Frontal cortex (tissue), 4 donors: ENCODE data around the gene GPD2. TPM values are rescaled to one million over a fixed set of nuclear protein-coding genes. Genes with fewer than 3 reads are reported as not detected.
"Not testable (repeated sequence)": the region's sequence is repeated elsewhere in the genome, so short reads cannot be mapped to it uniquely, and the experiment has no call there.

ENCODE experiments used
- DNase-seq, 2 donors: peaks; one replicate each; pipeline ENCODE4 v3.0.0; 2012; ENCODE audit warnings: low spot score in 2 of 2
- FAIRE-seq: peaks from 2 replicates; lab custom pipeline; 2012; peaks lifted over from hg19 to GRCh38; lab: Jason Lieb, UNC
- total RNA-seq: library from RNA; depleted of rRNA; stranded (reverse); fragments of >200 nt; gene quantifications from one replicate; pipeline ENCODE4 v1.2.3, GENCODE V29; 2014
- donor health status: control.
- donor health status: control.
- donor health status: control.

The GPD2 gene
- total RNA-seq, 1 donor from 2014 or later = 163 TPM

DNA sequence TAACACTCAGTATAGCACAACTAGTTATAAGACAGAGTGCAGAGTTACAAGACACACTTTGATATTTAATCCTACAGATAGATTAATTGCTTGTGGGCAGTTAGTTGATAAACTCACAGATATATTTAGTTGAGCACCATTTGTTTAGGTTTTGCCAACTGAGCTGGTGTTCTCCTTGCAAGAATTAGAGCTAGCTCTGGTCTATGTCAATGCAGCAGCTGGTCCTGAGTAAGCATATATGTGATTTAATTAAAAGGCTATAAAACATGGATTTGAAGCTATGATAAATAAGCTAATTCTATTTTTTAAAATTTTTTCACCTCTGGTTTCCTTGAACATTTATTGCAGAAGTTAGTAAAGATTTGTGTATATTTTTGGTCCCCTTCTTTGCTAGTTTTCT, 35.6 kb downstream of the GPD2 start:
- FAIRE-seq (no peak), DNase-seq (no peak)

DNA sequence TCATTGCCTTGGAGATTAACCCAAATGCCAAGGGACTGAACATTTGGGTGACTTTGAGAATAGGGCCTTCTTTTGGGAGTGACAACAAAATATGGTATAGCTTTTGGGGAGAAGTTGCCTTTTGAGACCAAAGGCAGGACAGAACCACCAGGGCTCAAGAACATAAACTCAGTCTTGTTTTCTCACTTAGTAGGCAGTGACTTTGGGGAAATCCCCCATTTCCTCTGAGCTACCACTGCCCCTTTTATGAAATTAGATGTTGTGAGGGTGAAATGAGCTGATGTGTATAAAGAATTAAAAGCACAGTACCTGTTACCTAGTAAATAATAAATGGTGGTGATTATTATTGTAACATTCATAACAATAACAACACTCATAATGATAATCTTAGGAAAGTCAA, 36.5 kb downstream of the GPD2 start:
- no peak for FAIRE-seq
- no peak for DNase-seq

DNA sequence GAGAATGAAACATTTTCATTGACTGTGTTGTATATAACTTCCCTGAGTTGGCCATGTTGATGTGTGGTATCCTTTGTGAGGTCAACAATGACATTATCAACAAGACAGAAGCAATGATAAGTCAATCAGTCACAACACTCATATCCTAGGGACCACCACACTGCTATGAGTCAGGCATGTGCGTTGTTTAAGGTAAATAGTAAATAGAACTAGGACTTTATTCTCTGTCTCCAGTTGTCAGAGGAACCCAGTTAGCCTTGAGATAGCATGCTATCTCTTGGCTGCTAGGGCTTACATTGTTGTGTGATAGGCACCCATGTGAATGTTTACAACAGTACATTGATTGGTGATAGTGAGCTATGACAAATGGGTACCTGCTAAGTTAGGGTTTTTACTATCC, 37.3 kb downstream of the GPD2 start:
- FAIRE-seq = no peak
- no peak for DNase-seq

DNA sequence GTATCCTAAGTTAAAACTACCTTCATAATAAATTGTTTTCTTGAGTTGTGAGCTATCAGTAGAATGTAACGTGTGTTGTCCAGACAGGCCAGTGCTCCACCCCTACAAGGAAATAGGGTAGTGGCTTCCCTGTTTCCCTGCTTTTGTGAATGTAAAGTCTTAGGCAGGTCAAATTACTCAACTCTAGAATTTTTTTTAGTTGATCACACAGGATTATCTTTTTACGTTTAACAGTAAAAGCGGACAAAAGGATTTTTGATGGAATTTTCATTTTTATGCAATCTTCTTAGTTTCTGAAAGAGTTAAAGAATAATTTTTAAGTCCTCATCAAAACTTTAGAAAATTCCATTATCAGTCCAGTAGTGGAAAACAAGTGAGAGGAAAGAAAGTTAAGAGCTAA, 38.2 kb downstream of the GPD2 start:
- DNase-seq (no peak), FAIRE-seq (no peak)

DNA sequence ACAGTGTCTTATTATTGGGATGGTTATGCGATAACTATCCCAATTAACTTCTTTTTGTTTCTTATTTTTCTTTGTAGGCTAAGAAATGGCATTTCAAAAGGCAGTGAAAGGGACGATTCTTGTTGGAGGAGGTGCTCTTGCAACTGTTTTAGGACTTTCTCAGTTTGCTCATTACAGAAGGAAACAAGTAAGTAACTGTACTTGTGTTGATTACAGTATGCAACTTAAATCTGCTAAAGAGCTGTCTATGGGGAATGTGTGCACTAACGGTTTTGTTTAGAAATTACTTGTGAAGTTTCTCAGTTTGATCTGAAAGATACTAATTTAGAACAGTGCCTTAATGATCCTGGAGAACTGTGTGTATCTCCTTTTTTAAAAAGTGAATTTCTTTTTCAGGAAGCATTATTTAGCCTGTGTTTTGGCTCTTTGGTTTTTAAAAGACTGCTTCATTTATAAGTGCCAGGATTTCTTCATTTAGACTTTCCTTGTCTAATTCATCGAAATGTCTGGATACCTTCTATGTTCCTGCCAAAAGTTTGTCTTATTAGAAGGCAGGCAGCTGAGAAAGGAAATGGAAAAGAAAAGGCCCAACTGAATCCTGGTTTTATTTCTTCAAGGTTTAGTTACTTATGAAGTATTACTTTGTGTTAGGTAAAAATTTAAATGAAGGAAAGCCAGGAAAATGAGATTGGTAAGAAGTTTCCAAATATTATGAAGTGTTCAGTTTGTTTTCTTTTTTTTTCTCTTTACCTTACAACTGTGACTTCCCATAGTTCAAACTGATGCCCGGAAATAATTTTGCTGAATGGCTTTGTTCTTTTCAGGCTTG, 40.1 kb downstream of the GPD2 start:
- DNase-seq (no peak), FAIRE-seq (no peak)

DNA sequence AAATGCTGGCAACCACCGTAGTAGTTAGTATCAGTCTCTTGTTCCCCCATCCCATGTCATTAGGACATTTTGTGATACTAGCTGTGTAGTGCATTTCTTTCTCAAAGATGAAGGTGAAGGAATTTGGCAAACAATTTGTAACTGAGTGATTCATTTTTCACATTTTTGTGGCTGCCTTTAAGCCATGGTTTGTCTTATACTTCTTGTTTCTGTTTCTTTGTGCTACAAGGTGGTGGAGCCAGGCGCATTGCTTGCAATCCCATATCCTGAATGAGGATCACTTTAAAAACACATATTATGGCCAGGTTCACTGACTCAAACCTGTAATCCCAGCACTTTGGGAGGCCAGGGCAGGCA, 40.6 kb downstream of the GPD2 start:
- no peak for FAIRE-seq
- DNase-seq = no peak

DNA sequence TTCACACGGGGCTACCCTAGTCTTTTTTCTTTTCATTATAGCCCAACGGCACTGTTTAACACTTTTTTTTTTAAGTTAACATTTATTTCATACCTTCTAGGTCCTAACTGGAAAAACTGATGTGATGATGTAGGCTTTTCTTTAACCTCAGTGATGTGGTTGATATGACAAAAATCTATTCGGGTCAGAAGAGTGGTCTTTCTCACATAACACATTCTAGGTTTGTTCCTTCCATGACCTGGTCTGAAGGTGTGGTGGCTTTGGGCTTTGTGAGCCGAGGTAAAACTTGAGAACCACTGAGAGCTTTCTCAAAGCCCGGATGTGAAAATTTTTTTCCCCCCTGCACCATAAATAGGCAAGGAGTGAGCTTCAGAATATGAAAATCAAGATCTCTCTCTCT, 44.2 kb downstream of the GPD2 start:
- FAIRE-seq (no peak), DNase-seq (no peak)

DNA sequence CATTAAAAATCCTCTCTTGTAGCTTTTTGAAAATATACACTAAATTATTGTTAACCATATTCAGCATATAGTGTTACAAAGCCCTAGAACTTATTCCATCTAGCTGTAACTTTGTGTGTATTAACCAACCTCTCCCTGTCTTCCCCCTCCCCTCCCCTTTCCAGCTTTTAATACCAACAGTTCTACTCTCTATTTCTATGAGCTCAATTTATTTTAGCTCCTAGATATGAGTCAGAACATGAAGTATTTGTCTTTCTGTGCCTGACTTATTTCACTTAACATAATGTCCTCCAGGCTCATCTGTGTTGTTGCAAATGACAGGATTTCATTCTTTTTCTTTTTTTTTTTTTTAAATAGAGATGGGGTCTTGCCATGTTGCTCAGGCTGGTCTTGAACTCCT, 45.1 kb downstream of the GPD2 start:
- DNase-seq (no peak), FAIRE-seq (no peak)

DNA sequence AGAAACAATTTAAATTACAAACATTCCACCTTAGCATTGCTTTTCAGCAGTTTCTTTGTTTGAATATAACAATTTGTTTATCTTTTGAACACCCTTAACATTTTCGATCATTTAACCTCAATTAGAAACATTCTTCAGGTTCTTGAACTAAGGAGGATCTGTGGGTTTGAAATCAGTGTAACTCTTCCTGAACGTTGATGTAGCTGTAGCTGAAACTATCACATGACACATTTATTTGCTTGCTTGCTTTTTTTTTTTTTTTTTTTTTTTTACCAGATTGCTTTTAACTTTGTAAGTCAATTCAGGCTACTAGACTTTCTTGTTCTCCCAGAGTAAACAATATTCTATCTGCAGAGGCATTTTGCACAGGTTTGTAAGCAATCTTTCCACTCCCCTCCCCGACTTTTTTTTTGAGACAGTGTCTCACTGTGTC, 47.6 kb downstream of the GPD2 start:
- FAIRE-seq (no peak), DNase-seq (no peak)

DNA sequence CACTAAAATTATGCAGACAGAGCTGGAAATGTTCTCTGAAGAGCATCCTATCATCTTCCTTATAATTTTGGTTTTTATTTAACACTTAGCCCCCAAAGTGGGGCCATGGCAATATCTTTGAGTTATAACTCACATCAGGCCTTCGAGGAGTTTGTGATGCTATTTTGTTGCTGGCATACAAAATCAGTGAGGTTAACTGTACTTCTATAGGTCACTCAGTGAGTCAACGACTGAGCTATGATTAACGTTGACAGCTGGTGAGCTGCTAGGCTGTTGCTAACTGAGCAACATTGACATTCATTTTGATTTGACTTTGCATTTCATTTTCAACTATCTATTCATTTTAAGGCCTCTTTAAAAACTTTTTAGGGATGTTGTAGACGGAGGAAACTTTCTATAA, 50.0 kb downstream of the GPD2 start:
- no peak for DNase-seq

DNA sequence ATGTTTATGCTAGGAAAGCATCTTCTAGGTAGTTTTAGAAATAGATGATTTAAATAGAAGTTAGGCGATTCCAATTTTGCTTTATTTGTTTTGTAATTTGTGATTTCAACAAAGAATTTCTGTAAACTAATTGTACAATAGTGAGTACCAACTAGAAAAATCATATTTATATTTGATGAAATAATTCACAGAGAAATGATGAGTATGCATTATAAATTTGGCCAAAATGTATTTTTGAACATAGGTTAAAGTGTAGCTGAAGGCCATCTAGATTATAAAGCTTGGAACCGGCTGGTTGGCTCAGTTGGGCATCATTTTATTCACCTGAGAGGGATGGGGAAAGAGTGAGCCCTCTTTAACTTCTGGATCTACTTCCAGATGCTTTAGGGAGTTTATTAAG, 50.4 kb downstream of the GPD2 start:
- no peak for FAIRE-seq
- DNase-seq = no peak

More for the DNA sequence above, 50.0 kb downstream of the GPD2 start:
- no peak for FAIRE-seq

DNA sequence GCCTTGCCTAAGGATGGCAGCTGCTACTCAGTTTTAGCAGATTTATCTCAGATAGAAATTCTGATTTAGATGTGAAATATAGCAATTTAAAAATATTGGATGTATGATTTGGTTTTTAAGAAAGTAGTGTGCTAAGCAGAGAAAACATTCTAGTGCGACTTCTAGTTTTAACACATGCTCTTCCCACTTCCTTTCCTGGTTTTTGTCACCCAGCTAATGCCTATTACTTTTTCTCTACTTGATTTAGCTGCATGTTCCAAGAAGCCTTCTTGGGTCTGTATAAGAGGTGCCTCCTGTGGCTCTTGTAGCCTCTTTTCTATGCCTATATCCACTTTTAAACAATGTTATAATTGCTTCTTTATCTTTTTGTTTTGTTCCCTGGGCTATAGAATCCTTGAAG, 53.0 kb downstream of the GPD2 start:
- FAIRE-seq (no peak), DNase-seq (no peak)

DNA sequence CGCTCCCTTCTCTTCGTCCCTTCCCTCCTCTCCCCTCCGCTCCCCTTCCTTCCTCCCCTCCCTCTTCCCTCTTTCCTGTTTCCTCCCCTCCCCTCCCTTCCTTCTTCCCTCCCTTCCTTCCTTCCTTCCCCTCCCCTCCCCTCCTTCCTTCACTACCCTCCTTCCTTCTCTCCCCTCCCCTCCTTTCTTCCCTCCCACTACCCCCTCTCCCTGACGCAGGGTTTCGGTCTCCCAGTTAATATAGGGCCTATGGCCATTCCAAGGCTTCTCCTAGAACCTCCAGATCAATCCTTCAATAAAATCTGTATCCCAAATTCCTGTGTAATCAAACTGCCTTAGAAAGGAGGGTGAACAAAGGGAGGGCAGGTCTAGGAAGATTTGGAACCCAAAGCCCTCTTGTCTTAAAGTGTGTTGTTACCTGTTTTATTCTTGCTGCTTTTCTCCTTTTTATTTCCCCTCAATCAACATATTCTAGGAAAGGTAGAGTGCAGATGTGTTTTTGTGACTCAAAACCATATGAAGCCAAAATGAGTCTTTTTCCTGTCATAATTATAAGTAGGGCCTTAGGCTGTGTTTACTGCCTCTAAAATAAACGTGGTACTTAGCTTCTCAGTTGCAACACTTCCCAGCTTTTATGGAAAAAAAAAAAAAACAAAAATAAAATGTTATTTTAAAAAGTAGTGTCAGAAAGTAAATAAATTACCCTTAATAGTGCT, 53.7 kb downstream of the GPD2 start:
- no peak for FAIRE-seq
- no peak for DNase-seq

DNA sequence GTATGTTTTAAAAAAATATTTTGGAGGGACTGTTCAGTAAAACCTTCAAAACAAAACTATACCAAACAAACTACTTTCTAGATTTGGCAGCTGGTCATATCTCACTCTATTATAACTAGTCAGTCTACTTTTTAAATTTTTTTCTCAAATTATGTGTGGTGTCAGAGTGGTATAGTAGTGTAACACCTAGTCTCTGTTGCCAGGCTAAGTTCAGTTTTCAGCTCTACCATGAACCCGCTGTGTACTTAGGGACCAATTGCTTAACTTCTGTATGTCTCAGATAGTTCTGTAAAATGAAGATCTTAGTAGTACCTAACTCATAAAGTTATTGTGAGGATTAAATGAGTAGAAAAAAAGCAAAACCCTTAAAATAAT, 54.3 kb downstream of the GPD2 start:
- FAIRE-seq (no peak), DNase-seq (no peak)

DNA sequence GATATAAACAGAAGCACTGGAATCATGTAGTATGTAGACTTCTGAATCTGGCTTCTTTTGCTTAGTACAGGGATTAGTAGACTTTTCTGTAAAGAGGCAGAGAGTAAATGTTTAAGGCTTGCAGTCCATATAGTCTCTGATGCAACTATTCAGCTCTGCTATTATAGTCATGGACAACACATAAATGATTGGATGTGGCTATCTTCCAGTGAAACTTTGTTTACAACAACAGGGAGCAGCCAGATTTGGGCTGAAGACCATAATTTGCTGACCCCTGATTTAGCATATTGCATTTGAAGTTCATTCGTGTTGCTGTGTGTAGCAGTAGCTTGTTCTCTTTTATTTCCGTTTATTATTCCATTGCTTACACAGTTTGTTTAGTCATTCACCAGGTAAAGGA, 55.0 kb downstream of the GPD2 start:
- DNase-seq (no peak), FAIRE-seq (no peak)

DNA sequence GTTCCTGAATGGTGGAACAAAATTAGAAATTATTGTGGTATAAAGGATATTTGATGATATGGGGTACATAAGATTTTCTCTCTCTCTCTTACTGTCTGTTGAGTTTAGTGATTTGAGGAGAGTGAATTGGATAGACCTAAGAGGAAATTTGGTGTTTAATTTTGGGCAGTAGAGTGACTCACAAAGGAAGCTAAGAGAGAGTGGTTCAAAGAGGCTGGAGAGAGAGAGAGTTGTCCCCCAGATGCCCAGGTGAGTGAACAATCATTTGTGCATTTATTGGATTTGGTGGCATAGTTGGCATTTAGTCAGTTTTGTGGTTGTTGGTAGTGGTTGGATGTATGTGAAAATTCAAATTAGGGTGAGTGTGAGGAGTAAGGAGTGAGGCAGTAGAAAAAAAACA, 56.8 kb downstream of the GPD2 start:
- FAIRE-seq = no peak

DNA sequence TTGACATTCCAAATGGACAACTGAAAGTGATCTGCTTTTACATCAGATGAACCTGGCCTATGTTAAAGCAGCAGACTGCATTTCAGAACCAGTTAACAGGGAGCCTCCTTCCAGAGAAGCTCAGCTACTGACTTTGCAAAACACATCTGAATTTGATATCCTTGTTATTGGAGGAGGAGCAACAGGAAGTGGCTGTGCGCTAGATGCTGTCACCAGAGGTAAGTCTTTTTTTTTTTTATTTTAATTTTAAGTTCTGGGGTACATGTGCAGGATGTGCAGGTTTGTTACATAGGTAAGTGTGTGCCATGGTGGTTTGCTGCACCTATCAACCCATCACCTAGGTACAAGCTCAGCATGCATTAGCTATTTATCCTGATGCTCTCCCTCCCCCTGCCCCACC, 59.8 kb downstream of the GPD2 start:
- not testable (repeated sequence) for FAIRE-seq, DNase-seq

More for the DNA sequence above, 56.8 kb downstream of the GPD2 start:
- DNase-seq = no peak

DNA sequence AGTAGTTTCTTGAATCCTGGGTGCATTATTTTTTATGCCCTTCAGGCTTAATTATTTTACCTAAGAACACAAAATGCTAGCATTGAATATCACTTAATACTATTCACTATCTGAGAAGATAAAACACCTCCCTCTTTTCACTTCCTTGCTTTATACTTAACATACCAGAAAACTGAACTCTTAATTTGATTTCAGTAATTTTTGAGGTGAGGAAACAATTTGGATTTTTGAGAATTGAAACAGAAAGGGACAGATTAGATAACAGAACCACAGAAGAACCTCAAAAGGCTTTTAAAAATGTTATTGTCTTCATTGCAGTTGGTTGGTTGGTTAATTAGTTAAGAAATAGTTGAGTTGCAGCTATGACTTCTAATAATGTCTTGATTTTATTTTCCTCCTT, 69.5 kb downstream of the GPD2 start:
- DNase-seq (no peak), FAIRE-seq (no peak)

DNA sequence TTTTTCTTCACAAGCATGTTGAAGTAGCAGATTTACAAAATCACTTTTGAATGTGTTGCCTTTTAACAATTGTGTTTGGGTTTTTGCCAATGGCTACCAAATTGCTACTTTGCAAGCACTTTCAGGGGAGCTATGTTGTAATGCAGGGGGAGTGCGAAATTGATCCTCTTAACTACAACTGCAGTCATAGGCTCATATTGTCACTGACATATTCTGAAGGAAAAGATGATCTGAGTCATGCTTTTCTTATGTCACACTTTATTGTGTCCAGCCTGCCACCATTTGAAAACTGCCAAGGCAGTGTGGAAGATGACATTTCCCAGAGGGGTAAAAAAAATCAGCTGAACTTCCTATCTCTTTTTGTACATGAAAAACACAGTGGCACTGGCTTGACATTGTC, 74.9 kb downstream of the GPD2 start:
- DNase-seq = no peak

DNA sequence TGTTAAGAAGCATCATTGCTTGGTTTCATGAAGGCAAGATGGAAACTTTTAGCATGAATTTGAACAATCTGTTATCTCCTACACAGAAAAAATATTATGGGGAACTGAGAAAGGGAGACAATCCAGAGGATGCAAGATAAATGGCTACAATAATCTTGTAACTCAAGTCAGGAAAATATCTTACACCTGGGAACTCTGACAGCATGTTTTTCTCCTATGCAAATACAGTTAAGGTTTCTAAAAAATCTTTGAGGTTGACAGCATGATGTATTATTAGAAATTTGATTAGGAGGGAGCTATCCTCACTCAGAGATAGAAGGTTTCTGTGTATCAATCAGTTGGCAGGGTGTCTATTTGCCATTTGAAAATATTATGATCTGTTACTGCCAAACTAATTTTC, 75.6 kb downstream of the GPD2 start:
- DNase-seq = no peak
- FAIRE-seq = no peak

More for the DNA sequence above, 74.9 kb downstream of the GPD2 start:
- FAIRE-seq = no peak

DNA sequence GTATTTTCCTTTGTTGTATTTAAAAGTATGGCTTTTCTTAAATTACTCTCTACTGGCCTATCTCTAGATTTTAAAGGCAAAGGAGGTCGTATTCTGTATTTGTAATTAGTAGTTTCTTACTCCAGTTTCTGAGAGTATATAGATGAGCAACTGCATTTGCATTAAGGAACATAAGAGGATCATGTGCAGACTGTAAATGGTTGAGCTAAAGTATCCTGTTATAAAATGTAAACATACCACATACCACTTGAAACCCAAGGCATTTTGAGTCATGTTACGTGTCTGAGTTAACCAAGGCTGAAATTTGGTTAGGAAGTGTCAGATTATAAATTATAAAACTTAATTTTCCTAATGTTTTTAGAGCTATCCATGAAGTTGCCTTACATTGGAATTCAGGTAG, 76.3 kb downstream of the GPD2 start:
- no peak for FAIRE-seq

DNA sequence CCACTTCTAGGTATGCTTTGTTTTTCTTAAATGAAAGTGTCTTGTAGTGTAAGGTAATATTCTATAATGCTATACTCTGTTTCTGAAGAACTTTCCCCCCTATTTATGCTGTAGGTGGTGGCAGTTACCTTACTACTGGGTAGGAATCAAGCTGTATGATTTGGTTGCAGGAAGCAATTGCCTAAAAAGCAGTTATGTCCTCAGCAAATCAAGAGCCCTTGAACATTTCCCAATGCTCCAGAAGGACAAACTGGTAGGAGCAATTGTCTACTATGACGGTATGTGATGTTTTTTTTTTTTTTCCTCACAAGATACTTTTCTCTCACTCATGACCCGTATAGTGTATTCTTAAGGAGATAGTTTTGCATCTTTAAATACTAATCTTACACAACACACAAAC, 77.0 kb downstream of the GPD2 start:
- no peak for FAIRE-seq
- no peak for DNase-seq

More for the DNA sequence above, 76.3 kb downstream of the GPD2 start:
- no peak for DNase-seq
